HG03558 (cell line): Measurements from ENCODE around the gene GOSR1.
"Not testable (repeated sequence)": the region's sequence is repeated elsewhere in the genome, so short reads cannot be mapped to it uniquely, and the experiment has no call there.

Source experiments
- ATAC-seq: cut with Tn5 transposase; IDR thresholded peaks from one replicate; pipeline ENCODE4 v1.9.1; 2021; ENCODE audit warnings: moderate number of reproducible peaks; ENCODE audit not compliant: unreplicated experiment; ENCODE audit errors: extremely low read depth

The GOSR1 gene

DNA sequence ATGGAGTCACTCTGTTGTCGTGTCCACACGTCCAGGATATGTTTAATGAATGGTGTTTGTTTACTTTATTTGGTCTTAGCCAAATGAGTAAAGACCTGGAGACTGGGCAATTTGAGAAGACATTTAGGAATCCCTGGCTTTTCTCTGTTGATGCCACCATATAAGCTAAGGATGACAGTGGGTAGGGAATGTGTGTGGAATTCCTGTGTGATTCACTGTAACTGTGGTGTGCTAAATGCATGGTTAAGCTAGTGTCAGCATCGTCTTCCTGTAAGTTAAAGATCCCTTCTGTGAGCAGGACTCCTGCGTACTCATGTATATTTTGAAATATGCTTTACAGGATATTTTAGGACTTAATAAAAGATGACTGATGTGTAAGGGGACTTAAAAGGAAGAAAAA, 26.4 kb downstream of the GOSR1 start:
- ATAC-seq = no peak

DNA sequence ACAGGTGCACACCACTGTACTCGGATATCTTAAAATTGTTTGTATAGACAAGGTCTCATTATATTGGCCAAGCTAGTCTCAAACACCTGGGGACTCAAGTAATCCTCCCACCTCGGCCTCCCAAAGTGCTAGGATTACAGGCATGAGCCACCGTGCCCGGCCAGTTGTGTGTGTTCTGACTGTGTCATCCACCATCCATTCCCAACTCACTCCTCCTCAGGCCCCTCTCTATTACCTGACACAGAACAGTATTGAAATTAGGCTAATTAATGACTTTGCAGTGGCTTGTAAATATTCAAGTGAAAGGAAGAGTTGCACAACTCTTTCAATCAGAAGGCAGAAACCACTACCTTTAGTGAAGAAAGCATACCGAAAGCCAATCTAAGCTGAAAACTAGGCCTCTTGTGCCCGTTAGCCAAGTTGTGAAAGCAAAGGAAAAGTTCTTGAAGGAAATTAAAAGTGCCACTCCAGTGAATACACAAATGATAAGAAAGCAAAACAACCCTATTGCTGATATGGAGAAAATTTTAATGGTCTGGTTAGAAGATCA, 28.7 kb downstream of the GOSR1 start:
- no peak for ATAC-seq

DNA sequence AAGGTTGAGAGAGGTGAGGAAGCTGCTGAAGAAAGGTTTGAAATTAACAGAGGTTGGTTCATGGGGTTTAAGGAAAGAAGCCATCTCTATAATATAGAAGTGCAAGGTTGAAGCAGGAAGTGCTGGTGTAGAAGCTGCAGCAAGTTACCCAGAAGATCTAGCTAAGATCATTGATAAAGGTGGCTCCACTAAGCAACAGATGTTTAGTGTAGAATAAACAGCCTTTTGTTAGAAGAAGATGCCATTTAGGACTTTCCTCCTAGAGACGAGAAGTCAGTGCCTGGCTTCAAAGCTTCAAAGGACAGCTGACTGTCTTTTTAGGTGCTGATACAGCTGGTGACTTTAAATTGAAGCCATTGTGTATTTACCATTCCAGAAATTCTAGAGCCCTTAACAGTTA, 29.3 kb downstream of the GOSR1 start:
- ATAC-seq = no peak

DNA sequence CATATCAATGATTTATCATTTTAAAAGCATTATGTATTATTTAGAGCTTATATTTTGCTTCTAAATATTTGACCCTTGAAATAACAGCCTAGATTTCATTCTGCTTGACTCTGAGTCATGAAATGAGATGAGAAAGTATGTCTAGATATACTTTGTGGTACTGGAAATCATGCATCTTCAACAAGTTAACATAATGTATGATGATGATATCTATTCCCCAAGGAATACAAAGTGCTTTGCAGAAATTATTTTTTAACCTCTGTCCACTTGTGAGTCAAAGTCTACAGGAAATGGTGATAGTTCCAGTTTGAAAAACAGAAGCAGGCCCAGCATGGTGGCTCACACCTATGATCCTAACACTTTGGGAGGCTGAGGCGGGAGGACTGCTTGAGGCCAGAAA, 36.1 kb downstream of the GOSR1 start:
- no peak for ATAC-seq

DNA sequence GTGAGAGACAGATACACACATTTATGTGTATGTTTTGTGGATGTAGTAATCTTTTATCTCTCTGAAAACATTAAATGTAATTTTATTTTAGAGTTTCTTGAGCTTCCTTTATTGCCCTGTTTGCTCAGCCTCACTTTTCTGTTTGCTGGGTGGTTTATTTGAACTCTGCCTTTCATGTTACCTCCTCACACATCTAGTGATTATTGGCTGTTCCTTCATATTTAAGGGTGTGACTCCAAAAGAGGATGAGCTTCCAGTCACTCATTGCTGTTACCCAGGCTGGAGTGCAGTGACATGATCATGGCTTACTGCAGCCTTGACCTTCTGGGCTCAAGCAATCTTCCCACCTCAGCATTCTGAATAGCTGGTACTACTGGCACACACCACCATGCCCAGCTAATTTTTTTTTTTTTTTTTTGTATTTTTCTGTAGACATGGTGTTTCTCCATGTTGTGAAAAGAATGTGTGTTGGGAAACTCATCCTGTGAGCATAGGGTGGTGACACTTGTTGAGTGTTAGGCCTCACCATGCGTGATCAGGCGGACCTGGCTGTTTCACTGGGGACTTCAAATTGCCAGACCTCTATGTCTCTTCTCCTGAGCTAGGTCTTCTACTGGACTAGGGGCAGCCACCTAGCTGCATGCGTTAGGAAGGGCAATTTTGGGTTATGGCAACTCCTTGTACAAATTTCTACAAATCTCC, 37.8 kb downstream of the GOSR1 start:
- no peak for ATAC-seq

DNA sequence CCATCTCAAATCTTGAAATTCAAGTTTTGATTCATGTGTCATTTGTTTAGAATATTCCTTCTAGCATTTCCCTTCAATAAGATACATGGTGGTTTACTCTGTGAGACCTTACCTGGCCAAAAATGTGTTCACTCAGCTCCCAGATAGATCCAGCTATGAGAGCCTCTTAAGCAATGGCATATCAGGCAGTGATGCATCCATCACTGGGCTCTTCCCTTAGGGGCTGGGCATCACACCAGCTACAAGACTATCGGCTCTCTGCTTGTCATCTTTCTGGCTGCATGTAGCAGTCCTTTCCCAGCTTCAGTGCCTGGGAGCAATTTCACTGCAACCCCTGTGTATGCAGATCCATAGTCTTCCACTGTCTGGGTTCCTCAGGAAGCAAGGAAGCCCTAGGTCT, 40.6 kb downstream of the GOSR1 start:
- ATAC-seq = no peak

DNA sequence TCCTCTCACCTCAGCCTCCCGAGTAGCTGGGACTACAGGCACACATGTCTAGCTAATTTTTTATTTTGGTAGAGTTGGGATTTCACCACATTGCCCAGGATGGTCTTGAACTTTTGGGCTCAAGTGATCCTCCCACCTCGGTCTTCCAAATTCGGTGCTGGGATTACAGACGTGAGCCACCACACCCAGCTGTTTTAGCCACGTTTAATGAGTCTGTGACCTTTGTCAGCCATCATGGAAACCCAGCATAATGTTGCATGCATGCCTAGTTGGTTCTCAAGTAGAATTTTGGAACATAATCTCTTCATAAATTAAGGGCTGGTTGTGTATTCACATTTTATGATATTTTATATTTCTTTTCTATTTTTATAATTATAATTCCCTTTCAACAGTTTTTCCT, 42.0 kb downstream of the GOSR1 start:
- ATAC-seq = no peak

DNA sequence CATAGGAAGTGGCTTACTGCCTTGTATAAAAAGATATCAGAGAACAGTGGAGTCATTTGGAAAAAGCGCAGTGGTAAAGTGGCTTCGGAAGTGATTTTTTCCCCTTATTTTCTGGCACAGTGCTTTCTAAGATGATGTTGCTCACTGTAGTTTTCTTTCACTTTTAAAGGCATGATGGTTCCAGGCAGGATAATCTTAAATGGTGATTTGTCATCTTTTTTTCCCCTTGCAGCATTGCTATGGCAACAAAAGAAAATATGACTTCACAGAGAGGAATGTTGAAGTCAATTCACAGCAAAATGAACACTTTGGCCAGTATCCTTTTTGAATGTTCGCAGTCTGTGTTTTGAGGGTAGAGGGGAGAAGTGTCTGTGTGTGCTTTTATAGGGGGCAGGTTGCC, 42.5 kb downstream of the GOSR1 start:
- ATAC-seq = no peak

DNA sequence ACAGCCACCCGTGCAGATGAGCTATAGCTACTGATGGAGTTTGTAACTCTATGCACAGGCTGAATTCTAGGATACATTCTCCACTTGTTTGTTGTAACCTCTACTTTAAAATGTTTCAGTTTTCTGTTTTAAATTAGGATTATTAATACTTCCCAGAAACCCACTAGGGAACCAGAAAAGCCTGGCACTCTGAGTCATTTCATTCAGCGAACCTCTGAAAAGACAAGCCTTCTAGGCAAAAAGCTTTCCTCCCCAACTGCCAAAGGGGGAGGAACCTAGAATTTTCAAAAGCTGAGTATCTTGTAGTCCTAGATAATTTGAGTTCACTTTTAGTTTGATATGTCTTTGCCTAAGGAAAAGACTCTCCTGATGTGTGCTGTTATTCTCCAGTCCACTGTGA, 43.2 kb downstream of the GOSR1 start:
- no peak for ATAC-seq

DNA sequence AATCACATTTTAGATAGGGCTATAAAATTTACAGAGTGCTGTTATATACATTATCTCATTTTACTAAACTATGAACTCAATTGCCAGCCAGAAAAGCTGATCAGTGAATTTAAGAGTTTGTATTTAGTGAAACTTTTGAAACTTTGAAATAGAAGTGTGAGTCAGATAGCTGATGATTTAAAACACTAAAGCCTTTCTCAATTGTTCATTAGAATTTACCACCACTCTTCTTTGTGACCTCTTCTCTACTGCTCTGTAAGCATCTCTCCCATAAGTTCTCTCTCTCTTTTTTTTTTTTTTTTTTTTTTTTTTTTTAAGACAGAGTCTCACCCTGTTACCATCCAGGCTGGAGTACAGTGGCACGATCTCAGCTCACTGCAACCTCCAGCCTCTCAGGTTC, 43.7 kb downstream of the GOSR1 start:
- no peak for ATAC-seq

DNA sequence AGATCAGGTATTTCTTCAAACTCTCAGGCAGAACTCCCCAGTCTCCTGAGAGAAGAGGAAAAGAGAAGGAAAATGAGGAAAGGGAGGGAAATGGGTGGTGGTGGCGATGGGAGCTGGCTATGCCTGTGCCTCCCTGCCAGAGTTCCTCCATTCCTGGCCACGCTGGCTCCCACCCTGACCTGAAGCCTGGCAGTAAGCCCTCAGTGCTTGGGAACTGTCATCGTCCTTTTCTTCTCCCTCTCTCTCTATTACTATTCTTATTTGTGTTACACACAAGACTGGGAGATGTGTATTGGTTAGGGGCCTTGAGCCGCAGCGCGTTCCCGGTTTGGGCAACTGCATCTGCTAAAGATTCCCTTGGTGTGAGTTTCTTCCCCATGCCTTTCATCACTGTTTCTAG, 44.6 kb downstream of the GOSR1 start:
- no peak for ATAC-seq

DNA sequence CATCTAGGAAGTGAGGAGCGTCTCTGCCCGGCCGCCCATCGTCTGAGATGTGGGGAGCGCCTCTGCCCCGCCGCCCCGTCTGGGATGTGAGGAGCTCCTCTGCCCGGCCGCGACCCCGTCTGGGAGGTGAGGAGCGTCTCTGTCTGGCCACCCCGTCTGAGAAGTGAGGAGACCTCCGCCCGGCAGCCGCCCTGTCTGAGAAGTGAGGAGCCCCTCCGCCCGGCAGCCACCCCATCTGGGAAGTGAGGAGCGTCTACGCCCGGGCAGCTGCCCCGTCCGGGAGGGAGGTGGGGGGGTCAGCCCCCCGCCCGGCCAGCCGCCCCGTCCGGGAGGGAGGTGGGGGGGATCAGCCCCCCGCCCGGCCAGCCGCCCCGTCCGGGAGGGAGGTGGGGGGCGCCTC, 46.0 kb downstream of the GOSR1 start:
- ATAC-seq = not testable (repeated sequence)

DNA sequence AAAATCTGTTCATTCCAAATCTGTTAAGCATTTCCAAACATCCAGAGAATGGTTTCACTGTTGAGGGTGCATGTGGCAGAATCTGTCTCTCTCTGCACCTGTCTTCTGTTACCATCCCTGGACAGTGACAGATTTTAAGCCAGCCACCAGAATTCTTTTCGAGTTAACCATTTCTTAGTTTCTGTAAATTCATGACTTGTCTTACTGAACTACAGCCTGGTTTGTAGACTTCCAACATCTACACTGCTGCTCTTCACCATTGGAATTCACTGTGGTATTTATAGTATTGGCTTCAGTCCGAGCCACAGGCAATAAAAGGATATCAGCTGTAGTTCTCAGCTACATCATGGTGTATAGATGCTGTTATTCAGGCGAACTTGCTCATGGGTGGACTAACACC, 47.6 kb downstream of the GOSR1 start:
- ATAC-seq = no peak

DNA sequence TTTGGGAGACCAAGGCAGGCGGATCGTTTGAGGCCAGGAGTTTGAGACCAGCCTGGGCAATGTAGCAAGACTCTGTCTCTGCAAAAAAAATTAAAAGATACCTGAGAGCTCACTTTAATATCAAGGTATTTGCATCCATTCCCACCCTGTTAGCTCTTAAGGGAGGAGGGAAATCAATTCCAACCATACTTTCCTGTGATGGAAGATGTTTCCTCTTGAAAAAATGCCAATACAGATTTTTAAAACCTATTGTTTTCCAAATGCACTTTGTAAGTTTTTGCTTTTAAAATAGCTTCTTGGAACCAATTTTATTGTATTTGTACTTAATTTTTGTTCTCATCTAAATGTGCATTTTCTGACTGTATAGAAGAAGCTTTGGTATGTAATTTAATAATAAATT, 49.2 kb downstream of the GOSR1 start:
- no peak for ATAC-seq

DNA sequence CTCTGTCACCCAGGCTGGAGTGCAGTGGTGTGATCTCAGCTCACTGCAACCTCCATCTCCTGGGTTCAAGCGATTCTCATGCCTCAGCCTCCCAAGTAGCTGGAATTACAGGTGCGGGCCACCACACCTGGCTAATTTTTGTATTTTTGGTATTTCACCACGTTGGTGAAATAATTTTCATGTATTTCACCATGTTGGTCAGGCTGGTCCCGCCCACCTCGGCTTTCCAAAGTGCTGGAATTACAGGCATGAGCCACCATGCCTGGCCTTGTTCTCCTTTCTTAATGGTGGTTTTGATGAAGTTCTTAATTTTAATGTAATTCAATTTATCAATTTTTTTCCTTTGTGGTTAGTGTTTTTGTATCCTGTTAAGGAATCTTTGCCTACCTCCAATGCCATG, 51.5 kb downstream of the GOSR1 start:
- ATAC-seq = not testable (repeated sequence)

DNA sequence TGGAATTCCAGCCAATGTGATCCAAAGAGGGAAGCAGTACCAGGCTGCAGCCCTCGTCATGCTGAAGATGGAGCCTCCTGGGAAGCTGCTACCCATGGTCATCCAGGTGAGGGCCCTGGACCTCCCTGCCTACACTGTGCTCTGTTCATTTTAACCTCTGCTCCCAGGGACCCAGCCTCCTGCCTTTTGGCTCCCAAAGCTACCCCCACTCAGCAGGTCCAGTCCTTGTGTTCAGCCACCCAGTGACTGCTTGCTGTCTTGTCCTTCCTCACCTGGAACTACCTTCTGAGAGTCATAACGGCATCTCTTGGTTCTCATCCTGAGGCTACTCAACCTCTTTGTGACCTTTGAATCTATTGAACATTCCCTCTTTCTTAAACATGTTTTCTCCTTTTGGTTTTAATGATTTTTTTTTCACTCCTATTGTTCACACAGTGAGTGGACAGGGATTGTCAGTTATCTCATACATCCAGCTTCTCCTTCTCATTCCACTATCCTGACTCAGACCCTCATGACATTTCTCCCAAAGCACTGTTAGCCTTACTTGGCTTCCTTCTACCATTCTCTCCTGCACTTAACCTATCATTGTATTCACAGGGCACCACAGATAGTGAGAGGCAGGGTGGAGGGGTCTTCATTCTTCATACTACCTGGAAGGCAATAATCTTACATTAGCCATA, 53.3 kb downstream of the GOSR1 start:
- no peak for ATAC-seq

DNA sequence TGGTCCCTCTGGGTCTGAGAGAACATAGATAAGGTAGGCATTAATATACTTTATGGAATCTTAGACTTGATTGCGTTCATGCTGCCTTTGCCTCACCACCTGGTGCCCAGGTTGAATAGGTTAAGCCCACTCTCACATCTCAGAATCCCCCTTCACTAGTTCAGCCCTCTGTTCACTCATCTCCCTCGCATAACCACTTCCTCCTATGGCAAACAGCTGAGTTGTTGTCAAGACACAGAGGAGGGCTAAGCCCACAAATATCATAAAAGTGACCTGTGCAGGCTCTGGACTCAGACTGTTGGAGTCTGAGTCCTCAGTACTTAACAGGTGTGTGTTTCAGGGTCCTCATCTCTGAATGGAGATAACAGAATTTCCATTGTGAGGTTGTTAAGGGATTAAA, 55.7 kb downstream of the GOSR1 start:
- no peak for ATAC-seq

DNA sequence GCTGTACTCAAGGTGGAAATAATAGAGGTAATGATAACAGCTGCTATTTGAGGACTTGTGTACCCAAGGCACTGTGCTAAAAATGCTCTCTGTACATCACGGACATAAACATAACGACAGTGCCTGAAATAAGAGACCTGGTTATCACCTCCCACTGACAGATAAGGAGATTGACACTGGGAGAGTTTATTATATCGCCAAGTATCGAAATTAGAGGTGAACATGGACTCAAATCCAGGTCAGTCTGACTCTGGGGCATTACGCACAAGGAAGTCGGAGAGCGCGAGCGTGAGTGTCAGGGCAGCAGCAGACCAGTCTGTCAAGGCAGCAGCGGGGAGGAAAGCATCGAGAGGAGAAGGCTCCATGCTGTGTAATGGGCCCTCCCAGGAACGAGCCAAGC, 57.1 kb downstream of the GOSR1 start:
- ATAC-seq = no peak

DNA sequence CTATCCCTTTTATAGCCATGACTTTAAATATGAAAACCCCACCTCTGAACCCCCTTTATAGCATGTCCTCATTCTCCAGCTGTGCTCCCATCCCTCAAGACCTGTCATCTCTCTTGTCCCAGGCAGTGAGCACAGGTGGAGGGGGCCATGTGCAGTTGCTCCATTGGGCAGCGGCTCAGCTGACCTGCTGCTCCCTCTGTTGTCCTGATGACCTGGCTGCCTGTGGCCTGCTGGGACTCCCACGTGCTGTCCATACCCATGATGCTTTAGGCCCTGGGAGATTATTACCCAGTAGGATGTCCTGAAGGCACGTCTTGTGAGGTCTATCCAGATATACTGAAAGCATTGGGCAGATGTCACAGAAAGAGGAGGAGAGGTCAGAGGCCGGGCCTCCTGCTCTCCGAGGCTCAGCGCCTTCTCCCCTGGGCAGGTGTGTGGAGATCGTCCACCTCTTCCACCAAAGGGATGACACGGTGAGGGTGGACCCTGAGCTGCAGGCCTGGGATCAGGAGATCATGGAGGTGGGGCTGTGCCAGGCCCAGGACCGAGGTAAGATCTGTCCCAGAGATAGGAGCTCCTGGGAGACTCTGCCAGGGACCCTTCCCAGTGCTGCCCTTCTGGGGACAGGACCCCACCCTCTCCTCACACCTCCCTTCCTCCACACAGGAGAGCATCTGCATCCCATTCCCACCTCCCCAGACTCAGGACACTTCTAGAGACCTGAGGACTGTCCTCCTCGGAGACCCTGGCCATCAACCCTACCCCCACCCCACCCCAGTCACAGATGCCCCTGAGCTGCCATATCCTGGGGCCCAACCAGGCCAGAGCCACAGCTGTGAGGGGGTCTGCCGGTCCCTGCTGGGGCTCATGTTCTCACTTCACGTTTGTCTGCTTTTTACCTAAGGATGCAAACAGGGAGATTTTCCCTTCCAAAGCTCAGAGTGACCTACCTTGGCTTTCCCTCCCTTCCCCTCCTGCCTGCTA, 58.0 kb downstream of the GOSR1 start:
- ATAC-seq = no peak

DNA sequence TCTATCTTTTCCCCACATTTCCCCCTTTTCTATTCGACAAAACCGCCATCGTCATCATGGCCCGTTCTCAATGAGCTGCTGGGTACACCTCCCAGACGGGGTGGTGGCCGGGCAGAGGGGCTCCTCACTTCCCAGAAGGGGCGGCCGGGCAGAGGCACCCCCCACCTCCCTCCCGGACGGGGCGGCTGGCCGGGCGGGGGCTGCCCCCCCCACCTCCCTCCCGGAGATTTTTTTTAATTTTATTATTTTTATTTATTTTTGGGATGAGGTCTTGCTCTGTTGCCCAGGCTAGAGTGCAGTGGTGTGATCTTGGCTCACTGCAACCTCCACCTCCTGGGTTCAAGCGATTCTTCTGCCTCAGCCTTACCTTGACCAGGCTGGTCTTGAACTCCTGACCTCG, 59.6 kb downstream of the GOSR1 start:
- not testable (repeated sequence) for ATAC-seq

DNA sequence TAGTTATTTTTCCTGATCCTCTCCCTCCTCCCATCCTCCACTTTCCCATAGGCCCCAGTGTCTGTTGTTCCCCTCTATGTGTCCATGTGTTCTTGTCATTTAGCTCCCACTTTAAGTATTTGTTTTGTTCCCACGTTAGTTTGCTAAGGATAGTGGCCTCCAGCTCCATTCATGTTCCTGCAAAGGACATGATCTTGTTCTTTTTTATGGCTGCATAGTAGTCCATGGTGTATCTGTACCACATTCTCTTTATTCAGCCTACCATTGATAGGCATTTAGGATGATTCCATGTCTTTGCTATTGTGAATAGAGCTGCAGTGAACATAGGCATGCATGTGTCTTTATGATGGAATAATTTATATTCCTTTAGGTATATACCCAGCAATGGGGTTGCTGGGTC, 60.5 kb downstream of the GOSR1 start:
- not testable (repeated sequence) for ATAC-seq
